HG02610 (cell line): ENCODE data around the gene ADISSP.
A peak's percentile ranks its signal among the peaks of the same experiment; 100 is the strongest.
"Not testable (repeated sequence)": the region's sequence is repeated elsewhere in the genome, so short reads cannot be mapped to it uniquely, and the experiment has no call there.

Experiments used
- ATAC-seq: cut with Tn5 transposase; IDR thresholded peaks from one replicate; pipeline ENCODE4 v1.9.1; 2021; ENCODE audit warnings: mild to moderate bottlenecking, moderate library complexity; ENCODE audit not compliant: unreplicated experiment

Gene ADISSP

GRCh38 chr20:3798373-3798768 is 30.8 kb upstream of the ADISSP start:
- ATAC-seq: no peak

GRCh38 chr20:3797592-3798372 is 30.2 kb upstream of the ADISSP start:
- ATAC-seq: no peak

DNA sequence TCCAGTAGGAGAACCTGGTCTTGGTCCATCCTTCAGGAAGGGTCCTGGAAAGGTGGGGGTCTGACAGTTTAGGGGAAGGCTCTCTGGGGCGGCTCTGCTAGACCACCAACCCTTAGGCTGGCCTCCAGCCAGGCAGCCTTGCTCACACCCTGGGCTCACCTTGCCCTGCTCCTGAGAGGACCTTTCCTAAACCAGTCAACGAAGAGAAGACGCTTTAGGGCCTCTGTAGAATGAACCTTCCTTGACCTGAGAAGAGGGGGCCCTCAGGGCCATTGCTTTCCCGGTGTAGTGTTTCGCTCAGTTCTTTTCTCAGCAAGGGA is 29.6 kb upstream of the ADISSP start:
- ATAC-seq: no peak

GRCh38 chr20:3796477-3797225 is 29.1 kb upstream of the ADISSP start:
- no peak for ATAC-seq

DNA sequence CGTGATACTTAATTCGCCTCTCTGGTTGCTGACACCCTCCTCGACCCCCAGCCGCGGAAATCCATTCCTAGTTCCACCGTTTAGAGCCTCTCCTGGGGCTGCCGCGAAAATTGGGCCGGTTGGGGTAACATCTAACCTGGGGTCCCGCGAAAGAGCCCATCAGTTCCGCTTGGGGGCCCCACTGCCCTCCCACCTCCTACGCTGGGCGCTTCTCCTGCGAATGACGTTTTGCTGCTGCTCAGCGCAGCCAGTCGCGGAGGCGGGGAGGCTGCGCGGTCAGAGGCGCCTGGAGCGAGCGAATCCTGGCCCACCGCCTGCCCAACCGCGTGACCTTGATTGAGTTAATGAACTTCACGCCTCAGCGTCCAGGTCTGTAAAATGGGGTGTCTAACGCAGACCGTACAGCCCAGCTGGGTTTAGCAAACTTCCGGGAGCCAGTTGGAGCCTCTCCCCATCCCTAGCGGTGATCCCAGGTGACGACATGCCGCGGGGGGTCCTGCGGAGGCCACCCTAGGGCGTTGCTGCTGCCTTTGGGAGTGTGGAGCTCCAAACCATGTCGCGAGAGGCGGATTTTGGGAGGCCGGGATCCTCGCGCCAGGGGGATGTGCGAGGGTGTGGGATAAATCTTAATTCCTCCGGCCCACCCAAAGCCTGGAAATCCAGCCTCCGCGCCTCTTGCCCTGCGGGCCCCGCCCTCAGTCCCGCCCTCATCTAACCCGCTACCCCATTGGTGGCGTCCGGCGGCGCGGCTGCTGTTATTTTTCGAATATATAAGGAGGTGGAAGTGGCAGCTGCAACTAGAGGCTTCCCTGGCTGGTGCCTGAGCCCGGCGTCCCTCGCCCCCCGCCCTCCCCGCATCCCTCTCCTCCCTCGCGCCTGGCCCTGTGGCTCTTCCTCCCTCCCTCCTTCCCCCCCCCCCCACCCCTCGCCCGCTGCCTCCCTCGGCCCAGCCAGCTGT is 28.2 kb upstream of the ADISSP start, which contains the start of gene CDC25B:
CDC25B (plus strand) TSS at position 800 of the 958 bp plus-strand sequence. CDS start 222 bp downstream, outside the sequence.
- peak; percentile 69 for ATAC-seq

- ATAC-seq: no peak
Observed at GRCh38 chr20:3794701-3795420, 27.3 kb upstream of the ADISSP start.

GRCh38 chr20:3794168-3794567 is 26.6 kb upstream of the ADISSP start:
- not testable (repeated sequence) for ATAC-seq

DNA sequence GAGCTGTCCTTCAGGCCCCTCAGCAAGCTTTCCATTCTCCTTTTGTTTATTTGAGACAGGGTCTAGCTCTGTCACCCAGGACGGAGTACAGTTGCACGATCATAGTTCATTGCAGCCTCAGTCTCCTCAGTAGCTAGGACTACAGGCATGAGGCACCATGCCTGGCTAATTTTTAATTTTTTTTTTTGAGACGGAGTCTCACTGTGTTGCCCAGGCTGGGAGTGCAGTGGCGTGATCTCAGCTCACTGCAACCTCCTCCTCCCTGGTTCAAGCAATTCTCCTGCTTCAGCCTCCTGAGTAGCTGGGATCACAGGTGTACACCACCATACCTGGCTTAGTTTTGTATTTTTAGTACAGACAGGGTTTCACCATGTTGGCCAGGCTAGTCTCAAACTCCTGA is 21.6 kb upstream of the ADISSP start:
- not testable (repeated sequence) for ATAC-seq

DNA sequence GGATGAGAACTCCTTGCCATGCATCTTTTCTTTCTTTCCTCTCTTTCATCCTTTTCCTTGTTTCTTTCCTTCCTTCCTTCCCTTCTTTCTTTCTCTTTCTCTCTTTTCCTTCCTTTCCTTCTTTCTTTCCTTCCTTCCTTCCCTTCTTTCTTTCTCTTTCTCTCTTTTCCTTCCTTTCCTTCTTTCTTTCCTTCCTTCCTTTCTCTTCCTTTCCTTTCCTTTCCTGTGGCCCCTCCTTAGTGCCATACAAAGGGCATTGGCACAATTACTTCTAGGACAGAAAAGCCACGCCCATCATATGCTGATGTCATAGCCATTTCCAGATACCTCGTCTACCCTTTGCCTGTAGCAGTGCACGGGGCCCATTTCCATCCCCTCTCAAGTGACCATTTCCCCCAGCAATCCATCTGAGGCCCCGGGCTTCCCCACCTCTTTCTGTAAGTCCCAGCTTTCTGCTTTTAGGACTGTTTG is 21.2 kb upstream of the ADISSP start:
- ATAC-seq: no peak

DNA sequence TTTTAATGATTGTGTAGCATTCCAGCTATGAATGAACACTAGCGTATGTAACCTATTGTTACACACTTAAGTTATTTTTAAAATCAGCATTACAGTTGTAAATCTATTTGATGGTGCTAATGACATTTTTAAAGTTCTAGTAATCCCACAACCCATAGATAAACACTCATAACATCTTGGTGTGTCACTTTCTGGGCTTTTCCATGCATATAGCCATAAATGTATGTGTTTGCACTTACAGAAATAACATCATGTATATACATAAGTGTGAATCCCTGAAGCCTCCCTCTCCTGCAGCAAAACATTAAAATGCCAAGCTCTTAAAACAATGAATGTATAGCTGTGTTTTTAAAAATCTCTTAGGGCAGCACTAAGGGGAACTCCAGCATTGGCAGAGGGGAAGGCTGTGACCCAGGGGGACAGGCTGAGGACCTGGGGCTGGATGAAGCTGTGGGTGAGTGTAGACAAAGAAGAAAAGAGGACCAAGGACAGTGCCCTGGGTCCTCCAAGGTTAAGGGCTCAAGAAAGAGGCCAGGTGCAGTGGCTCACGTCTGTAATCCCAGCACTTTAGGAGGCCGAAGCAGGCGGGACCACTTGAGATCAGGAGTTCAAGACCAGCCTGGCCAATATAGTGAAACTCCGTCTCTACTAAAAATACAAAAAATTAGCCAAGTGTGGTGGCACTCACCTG is 19.9 kb upstream of the ADISSP start:
- ATAC-seq: no peak

DNA sequence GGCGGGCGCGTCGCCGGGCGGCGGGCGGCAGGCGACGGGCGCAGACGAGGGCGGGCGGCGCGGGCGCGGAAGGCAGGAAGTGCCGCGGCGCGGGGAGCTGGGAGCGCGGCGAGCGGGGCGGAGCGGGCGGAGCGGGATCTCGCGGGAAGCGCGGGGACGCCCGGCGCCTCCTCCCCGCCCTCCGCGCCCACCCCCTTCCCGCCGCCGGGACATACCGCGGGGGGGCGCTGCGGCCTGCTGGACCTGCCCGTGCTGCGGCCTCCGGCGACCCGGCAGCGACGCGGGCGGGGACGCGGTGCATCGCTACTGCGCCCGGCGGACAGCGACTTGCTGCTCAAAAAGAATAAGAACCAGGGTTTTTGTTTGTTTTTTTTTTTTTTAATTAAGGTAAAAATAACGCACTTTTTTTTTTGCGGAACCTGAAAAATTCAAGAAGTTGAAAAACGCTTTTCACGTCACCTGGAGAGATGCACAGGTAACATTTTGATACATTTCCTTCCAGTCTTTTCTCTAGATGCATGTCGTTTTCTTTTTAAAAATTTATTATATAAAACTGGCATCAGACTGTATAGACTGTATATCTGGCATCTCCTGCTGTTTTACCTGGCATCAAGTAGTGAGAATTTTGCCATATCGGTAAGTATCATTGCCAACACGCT is 19.2 kb upstream of the ADISSP start, which contains the start of gene CENPB:
CENPB (minus strand) TSS at position 76 of the 659 bp plus-strand sequence. CDS start 257 bp downstream, outside the sequence.
- ATAC-seq: peak; percentile 83

- peak; percentile 32 for ATAC-seq
Observed at GRCh38 chr20:3786126-3786484, 18.6 kb upstream of the ADISSP start.

DNA sequence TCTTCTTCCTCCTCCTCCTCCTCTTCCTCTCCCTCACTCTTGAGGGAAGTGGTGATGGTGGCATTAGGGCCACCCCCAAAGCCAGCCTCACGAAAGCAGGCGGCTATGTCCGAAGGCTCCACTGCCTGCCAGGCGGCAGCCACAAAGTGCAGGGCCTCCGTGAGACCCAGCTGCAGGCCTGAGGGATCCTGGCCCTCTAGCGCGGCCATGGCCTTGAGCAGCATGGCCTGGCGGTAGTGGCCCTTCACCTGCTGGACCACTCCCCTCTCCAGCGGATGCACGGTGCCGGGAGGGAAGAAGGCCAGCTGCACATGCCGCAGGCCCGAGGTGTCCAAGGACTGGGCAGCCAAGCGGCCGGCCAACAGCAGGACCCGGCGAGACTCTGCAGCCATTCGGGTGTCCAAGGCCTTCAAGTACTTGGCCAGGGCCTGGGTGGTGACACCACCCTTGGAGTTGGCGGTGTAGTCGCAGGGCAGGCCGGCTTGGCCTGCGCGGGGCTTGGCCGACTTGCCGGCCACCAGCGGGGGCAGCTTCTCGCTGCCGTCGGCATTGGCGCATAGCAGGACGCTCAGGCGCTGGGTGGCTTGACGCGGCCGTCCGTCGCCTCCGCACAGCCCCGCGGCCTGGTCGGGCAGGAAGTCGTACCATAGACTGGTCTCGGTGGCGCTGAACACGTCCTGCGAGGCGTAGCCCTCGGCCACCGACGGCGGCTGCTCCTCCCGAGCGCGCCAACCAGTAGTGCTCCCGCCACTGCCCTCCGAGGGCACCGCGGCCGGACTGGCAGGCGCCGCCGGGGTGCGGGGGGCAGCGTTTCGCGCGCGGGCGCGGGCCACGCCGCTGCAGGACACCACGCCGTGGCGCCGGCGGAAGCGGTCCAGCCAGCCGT is 17.9 kb upstream of the ADISSP start:
- ATAC-seq: no peak

DNA sequence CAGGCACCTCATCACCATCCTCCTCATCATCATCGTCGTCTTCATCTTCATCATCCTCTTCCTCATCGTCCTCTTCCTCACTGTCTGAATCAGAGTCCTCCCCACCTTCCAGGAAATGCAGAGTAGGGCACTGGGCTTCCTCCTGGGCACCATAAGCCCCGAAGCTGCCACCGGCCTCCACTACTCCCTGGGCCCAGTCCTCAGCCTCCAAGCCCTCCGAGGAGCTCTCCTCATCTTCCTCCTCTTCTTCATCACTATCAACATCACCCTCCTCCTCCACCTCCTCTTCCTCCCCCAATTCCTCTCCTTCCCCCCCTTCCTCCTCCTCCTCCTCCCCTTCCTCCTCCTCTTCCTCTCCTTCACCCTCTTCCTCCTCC is 17.3 kb upstream of the ADISSP start:
- ATAC-seq: no peak

DNA sequence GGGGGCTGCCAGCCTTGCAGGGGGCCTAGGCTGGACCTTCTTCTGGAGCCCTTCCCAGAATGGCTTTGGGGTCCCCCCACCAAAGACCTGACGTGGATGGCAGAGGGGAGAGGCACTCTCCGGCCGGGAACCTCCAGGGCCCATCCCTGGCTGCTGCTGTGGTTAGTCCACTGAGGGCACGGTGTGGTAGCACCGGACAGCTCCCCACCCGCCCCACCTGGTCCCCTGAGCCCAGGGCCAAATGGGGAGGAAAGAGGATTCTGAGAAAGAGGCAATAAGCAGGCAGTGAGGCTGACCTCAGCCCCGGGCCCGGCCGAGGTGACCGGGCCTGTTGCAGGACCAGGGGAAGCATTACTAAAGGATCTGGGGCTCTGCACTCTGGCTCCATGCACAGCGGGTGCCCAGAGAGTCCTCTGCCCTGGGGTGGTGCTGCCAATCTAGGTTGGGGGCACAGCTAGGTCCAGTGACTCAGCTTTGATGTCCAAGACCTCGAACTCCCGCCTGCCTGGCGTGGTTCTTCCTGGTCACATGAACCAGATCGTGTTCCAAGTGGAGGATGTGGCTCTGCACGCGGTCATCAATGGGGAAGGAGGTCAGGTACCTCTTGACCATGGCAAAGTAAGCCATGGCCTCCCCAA is 16.8 kb upstream of the ADISSP start:
- no peak for ATAC-seq

- ATAC-seq: no peak
Observed at GRCh38 chr20:3783511-3784195, 16.1 kb upstream of the ADISSP start.

- no peak for ATAC-seq
Observed at GRCh38 chr20:3783068-3783489, 15.5 kb upstream of the ADISSP start.
